ENCODE results near the gene GMPR2. TPM values are rescaled to one million over a fixed set of nuclear protein-coding genes. Genes with fewer than 3 reads are reported as not detected.
A peak's percentile ranks its signal among the peaks of the same experiment; 100 is the strongest.

GMPR2 gene
- total and polyA plus RNA-seq, 2 of the 13 experiments (the other 11 are each of a cell fraction or from before 2014, with no cell fraction given) = 210 to 273 TPM

DNA sequence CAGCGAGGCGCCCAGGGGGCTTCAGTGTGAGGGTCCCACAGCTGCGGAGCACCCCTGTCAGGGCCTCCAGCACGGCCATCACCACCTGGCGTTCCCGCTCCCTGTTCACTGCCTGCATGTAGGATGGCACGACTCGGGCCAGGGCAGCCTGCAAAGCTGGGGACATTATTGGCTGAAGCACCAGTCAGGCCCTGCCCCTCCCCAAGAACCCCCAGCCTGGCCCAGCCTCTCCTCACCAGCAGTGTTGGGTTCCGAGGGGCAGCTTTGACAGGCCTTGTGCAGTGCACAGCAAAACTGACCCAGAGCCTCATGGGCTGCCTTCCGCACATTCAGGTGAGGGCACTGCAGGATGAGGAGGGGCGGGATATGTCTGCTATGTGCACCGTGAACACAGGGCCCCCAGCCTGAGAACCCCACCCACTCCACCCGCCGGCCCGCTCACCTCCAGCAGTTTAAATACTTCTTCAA lies 49.7 kb upstream of the GMPR2 start:
- peaks cover 85 to 95% of the 10 kb centered on the region in 2 experiments for H3K36me3 ChIP-seq (replicated peaks in 1 of 2; ENCODE audit: control insufficient read depth in 1 of 2, insufficient read depth in 2 of 2, low read length in 2 of 2)
- no peak overlapping the region for H2AFZ ChIP-seq (ENCODE audit: low read length)
- FAIRE-seq (no peak), ATAC-seq (no peak), DNase-seq (ENCODE audit: low spot score) (no peak)
- POLR2A ChIA-PET = interaction anchor here (1.0 to 8.1 kb wide), 4 partner anchors 12 to 46 kb away, joined by 3 to 53 read pairs (median 8); partner anchors contain the start of genes IRF9, PSME2 and TM9SF1
- TF ChIP-seq ZNF776 (CRISPR knock-in tag; IDR thresholded peaks at IDR 0.05) = peak; percentile 36; the same call in 1 of the 2 replicates
- TF ChIP-seq, protein P1, sequence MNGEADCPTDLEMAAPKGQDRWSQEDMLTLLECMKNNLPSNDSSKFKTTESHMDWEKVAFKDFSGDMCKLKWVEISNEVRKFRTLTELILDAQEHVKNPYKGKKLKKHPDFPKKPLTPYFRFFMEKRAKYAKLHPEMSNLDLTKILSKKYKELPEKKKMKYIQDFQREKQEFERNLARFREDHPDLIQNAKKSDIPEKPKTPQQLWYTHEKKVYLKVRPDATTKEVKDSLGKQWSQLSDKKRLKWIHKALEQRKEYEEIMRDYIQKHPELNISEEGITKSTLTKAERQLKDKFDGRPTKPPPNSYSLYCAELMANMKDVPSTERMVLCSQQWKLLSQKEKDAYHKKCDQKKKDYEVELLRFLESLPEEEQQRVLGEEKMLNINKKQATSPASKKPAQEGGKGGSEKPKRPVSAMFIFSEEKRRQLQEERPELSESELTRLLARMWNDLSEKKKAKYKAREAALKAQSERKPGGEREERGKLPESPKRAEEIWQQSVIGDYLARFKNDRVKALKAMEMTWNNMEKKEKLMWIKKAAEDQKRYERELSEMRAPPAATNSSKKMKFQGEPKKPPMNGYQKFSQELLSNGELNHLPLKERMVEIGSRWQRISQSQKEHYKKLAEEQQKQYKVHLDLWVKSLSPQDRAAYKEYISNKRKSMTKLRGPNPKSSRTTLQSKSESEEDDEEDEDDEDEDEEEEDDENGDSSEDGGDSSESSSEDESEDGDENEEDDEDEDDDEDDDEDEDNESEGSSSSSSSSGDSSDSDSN (CRISPR knock-in tag; IDR thresholded peaks at IDR 0.05) = no peak
- peak; percentile 82 for TF ChIP-seq AGO2 (optimal IDR thresholded peaks at IDR 0.05; ENCODE audit: low read depth, low read length)
- TF ChIP-seq RBFOX2 (IDR thresholded peaks at IDR 0.05; ENCODE audit: low read depth, low read length) = 0 out of 2 replicates have a peak, but pooled peaks have one; percentile 49
- TF ChIP-seq HIVEP1 (CRISPR knock-in tag; IDR thresholded peaks at IDR 0.05) = 0 out of 2 replicates have a peak, but pooled peaks have one; percentile 34
- TF ChIP-seq ZNF333 (CRISPR knock-in tag; IDR thresholded peaks at IDR 0.05; ENCODE audit: borderline replicate concordance) = peak; percentile 71; the same call in 1 of the 2 replicates
- TF ChIP-seq ZNF550 (CRISPR knock-in tag; IDR thresholded peaks at IDR 0.05; ENCODE audit: borderline replicate concordance) = no peak
- TF ChIP-seq ZNF326 (CRISPR knock-in tag; IDR thresholded peaks at IDR 0.05; ENCODE audit: borderline replicate concordance) = no peak
- no peak overlapping the region for H3K9ac ChIP-seq (ENCODE audit: insufficient read depth, low read depth, low read length)
- no peaks in the 10 kb centered on the region for H4K20me1 ChIP-seq (ENCODE audit: insufficient read depth, low read length)
- in situ Hi-C loops (cut with HindIII; ENCODE audit: extremely low pct_ligation_motif_present, low pct_unique_long_range_greater_than_20kb) (no loop called here), intact Hi-C loops (cut with micrococcal nuclease; ENCODE audit: unreplicated experiment) (no loop called here)
- no peaks in the 10 kb centered on the region for H3K27me3 ChIP-seq (ENCODE audit: control insufficient read depth in 1 of 2, insufficient read depth in 2 of 2, low read length in 2 of 2)
- peaks cover 13% of the 10 kb centered on the region for H3K4me1 ChIP-seq (ENCODE audit: insufficient read depth, low read length)
- over 99% methylated on average over 14 of the region's 15 CpGs for WGBS (ENCODE audit: low lambda C conversion rate)
- no peak overlapping the region for H3K4me3 ChIP-seq (replicated peaks in 1 of 3; ENCODE audit: insufficient read depth in 1 of 3, low read depth in 2 of 3, low read length in 3 of 3)
- H3K4me2 ChIP-seq (ENCODE audit: low read depth, low read length) = no peak overlapping the region
- H3K27ac ChIP-seq (ENCODE audit: extremely low read length, insufficient read depth, low read length) = no peak overlapping the region
- CTCF ChIA-PET (ENCODE audit: low intra/inter-chr PET ratio, low total read pairs) = no interaction called here
- H3K9me3 ChIP-seq (ENCODE audit: low read length) = no peaks in the 10 kb centered on the region
- H3K79me2 ChIP-seq (ENCODE audit: insufficient read depth, low read length) = peaks cover 14% of the 10 kb centered on the region
- BruUV-seq (replicated peaks) = no TSS peak
